Parathyroid adenoma (tissue), 2 donors: ENCODE measurements around the gene RTCB.
"Not testable (repeated sequence)": the region's sequence is repeated elsewhere in the genome, so short reads cannot be mapped to it uniquely, and the experiment has no call there.

Experiments used
- H2AFZ ChIP-seq: fragments of 300-600 bp; sonication (generic); one replicate; pipeline ENCODE4 v1.7.0; 2017; ENCODE audit warnings: antibody characterized with exemption, mild to moderate bottlenecking
- H3K27ac ChIP-seq: fragments of 300-600 bp; sonication (generic); one replicate; pipeline ENCODE4 v1.7.0; 2017
- H3K27me3 ChIP-seq: fragments of 300-600 bp; sonication (generic); one replicate; pipeline ENCODE4 v1.7.0; 2017; ENCODE audit warnings: low read length; ENCODE audit not compliant: control insufficient read depth, insufficient read depth
- H3K36me3 ChIP-seq: fragments of 300-600 bp; sonication (generic); one replicate; pipeline ENCODE4 v1.7.0; 2017; ENCODE audit warnings: low read length; ENCODE audit not compliant: control insufficient read depth, insufficient read depth
- H3K4me1 ChIP-seq: fragments of 300-600 bp; sonication (generic); one replicate; pipeline ENCODE4 v1.7.0; 2017; ENCODE audit warnings: control low read depth
- H3K4me2 ChIP-seq: fragments of 300-600 bp; sonication (generic); one replicate; pipeline ENCODE4 v1.7.0; 2017; ENCODE audit warnings: low read length
- H3K4me3 ChIP-seq: fragments of 300-600 bp; sonication (generic); one replicate; pipeline ENCODE4 v1.7.0; 2017; ENCODE audit warnings: low read depth, low read length
- H3K79me2 ChIP-seq: fragments of 300-600 bp; sonication (generic); one replicate; pipeline ENCODE4 v1.7.0; 2017; ENCODE audit warnings: control low read depth
- H3K9ac ChIP-seq: fragments of 300-600 bp; sonication (generic); one replicate; pipeline ENCODE4 v1.7.0; 2017; ENCODE audit warnings: mild to moderate bottlenecking
- H3K9me3 ChIP-seq: fragments of 300-600 bp; sonication (generic); one replicate; pipeline ENCODE4 v1.7.0; 2017; ENCODE audit warnings: low read length; ENCODE audit not compliant: control insufficient read depth
- TF ChIP-seq, protein P1 (sequence below): fragments of 300-600 bp; sonication (generic); IDR thresholded peaks from one replicate; pipeline ENCODE4 v1.7.0; 2017; ENCODE audit warnings: antibody characterized with exemption, mild to moderate bottlenecking
- donor health status: primary hyperparathyroidism.

Gene RTCB

DNA sequence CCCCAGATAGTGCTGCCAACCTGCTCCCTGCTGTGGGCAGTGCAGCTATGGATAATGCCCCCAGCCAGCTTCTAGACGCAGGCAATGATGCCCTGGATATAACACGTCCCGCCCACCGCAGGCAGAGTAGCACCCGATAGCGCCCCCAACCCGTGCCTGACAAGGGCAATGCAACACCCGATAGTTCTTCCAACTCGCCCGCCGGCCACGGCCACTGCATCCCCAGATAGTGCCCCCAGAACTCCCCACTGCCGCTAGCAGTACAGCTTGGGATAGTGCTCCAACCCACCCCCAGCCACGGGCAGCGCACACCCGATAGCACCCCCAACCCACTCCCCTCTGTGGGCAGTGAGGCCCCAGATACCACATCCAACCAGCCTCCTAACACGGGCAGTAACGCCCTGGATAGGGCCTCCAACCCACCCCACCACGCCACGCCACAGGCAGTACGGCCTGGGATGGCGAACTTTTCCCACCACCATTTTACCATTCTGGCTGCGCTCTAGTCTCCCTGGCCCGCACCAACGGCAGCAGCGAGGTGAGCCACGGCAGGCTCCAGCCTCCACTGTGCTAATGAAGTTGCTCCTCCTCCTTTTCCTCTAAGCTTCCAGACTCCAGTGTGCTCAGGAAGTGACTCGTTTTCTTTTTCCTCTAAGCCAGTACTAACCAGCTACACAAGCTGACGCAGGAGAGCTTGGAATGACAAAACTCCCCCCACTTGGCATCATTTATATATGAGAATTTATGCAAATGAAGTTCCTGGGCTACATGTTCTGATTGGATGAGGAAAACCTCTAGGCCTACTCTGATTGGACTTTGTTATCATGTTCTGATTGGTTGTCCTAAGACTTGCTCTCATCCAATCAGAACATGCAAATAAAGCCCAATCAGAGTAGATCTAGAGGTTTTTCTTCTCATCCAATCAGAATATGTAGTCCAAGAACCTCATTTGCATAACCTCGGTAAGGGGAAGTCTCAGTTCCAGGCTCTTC lies 57.4 kb downstream of the RTCB start:
- TF ChIP-seq, protein P1, sequence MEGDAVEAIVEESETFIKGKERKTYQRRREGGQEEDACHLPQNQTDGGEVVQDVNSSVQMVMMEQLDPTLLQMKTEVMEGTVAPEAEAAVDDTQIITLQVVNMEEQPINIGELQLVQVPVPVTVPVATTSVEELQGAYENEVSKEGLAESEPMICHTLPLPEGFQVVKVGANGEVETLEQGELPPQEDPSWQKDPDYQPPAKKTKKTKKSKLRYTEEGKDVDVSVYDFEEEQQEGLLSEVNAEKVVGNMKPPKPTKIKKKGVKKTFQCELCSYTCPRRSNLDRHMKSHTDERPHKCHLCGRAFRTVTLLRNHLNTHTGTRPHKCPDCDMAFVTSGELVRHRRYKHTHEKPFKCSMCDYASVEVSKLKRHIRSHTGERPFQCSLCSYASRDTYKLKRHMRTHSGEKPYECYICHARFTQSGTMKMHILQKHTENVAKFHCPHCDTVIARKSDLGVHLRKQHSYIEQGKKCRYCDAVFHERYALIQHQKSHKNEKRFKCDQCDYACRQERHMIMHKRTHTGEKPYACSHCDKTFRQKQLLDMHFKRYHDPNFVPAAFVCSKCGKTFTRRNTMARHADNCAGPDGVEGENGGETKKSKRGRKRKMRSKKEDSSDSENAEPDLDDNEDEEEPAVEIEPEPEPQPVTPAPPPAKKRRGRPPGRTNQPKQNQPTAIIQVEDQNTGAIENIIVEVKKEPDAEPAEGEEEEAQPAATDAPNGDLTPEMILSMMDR: no peak
- H3K9ac ChIP-seq: no peak overlapping the region
- no peak overlapping the region for H3K4me2 ChIP-seq
- H2AFZ ChIP-seq: no peak overlapping the region
- no peaks in the 10 kb centered on the region for H3K9me3 ChIP-seq
- no peaks in the 10 kb centered on the region for H3K79me2 ChIP-seq
- H3K36me3 ChIP-seq: no peaks in the 10 kb centered on the region
- H3K27me3 ChIP-seq: no peaks in the 10 kb centered on the region
- H3K4me1 ChIP-seq: no peaks in the 10 kb centered on the region
- H3K27ac ChIP-seq: no peak overlapping the region
- peak overlapping the region; percentile 22 for H3K4me3 ChIP-seq

DNA sequence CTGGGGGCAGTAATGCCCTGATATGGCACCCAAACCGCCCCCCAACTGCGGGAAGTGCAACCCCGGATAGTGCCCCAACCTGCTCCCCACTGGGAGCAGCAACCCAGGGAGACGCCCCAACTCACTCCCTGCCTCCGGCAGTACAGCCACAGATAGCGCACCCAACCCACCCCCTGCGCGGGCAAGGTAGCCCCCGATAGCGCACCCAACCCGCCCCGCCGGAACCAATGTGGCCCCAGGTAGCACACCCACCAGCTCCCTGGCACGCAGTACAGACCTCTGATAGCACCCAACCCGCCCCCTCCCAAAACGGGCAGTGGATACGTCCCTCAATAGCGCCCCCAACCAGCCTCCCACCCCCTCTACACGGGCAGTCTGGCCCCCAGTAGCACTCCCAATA lies 58.2 kb downstream of the RTCB start:
- no peak overlapping the region for H3K4me2 ChIP-seq
- no peak overlapping the region for H3K9ac ChIP-seq
- no peaks in the 10 kb centered on the region for H3K27me3 ChIP-seq
- H3K4me1 ChIP-seq: no peaks in the 10 kb centered on the region
- H3K4me3 ChIP-seq: no peak overlapping the region
- H3K9me3 ChIP-seq: no peaks in the 10 kb centered on the region
- no peaks in the 10 kb centered on the region for H3K79me2 ChIP-seq
- H3K36me3 ChIP-seq: no peaks in the 10 kb centered on the region
- no peak overlapping the region for H2AFZ ChIP-seq
- H3K27ac ChIP-seq: no peak overlapping the region
- TF ChIP-seq, protein P1: no peak

GRCh38 chr22:32353292-32353691 lies 58.8 kb downstream of the RTCB start:
- no peaks in the 10 kb centered on the region for H3K79me2 ChIP-seq
- no peak overlapping the region for H2AFZ ChIP-seq
- no peak overlapping the region for H3K4me2 ChIP-seq
- no peaks in the 10 kb centered on the region for H3K36me3 ChIP-seq
- H3K27me3 ChIP-seq: no peaks in the 10 kb centered on the region
- TF ChIP-seq, protein P1: no peak
- no peak overlapping the region for H3K9ac ChIP-seq
- no peak overlapping the region for H3K27ac ChIP-seq
- H3K4me1 ChIP-seq: no peaks in the 10 kb centered on the region
- H3K4me3 ChIP-seq: no peak overlapping the region
- H3K9me3 ChIP-seq: no peaks in the 10 kb centered on the region

- H2AFZ ChIP-seq: no peak overlapping the region
- H3K4me1 ChIP-seq: no peaks in the 10 kb centered on the region
- no peaks in the 10 kb centered on the region for H3K36me3 ChIP-seq
- no peak overlapping the region for H3K4me2 ChIP-seq
- H3K9me3 ChIP-seq: no peaks in the 10 kb centered on the region
- H3K9ac ChIP-seq: no peak overlapping the region
- H3K27me3 ChIP-seq: no peaks in the 10 kb centered on the region
- H3K27ac ChIP-seq: no peak overlapping the region
- TF ChIP-seq, protein P1: no peak
- H3K4me3 ChIP-seq: no peak overlapping the region
- H3K79me2 ChIP-seq: no peaks in the 10 kb centered on the region
Measured at GRCh38 chr22:32352681-32353080, 59.4 kb downstream of the RTCB start.

GRCh38 chr22:32351875-32352274 lies 60.2 kb downstream of the RTCB start:
- not testable (repeated sequence) for H3K27ac ChIP-seq, H3K9ac ChIP-seq, H2AFZ ChIP-seq

More at GRCh38 chr22:32351875-32352274, 60.2 kb downstream of the RTCB start:
- H3K4me2 ChIP-seq, H3K9me3 ChIP-seq, H3K27me3 ChIP-seq, H3K4me1 ChIP-seq, H3K4me3 ChIP-seq, H3K36me3 ChIP-seq, H3K79me2 ChIP-seq: not testable (repeated sequence)
